Activated CD4-positive, CD25-positive, alpha-beta regulatory T cell treated with anti-CD3 and anti-CD28 coated beads, Interleukin-2, amount 50 U/mL, for 16 hours (primary cell): ENCODE data around the gene FCN2.

Experiments used
- DNase-seq: peaks from one replicate; pipeline ENCODE4 v3.0.0-alpha.2; 2020; ENCODE audit warnings: low read depth, low spot score

The FCN2 gene

GRCh38 chr9:134868751-134869553 lies 11.7 kb upstream of the FCN2 start:
- no peak for DNase-seq

DNA sequence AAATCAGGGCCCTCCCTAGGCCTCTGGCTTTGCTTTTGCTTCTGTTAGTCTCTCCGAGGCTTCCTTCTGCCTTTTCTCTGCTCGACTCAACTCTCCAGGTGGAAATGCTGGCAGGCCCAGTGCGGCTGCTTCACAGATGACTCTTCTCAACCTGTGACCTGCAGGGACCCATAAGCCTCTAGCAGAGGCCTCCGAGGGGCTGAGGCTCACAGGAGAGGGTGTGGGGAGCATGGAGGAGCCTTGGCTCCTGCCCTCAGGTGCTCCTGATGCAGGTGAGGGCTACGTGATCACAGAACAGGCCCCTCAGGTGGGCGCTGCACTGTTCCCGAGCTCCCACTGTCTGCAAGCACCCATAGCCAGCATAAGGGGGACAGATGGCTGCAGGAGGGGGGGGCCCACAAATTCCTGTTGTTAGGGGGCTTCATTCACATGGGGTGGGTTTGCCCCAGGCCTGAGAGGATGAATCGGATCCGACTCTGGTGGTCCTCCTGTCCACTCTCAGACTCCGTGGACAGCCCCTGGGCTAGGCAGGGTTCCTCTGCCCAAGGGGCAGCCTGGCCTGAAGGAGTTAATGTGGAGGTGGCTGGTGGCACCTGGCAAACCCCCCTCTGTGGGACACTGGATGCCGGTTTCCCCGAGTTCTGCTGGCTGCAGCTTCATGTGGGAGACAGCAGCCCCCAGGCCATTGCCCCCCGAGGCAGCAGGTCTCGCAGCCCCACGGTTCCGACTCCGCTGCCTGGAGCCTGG lies 10.9 kb upstream of the FCN2 start:
- DNase-seq, result no peak

DNA sequence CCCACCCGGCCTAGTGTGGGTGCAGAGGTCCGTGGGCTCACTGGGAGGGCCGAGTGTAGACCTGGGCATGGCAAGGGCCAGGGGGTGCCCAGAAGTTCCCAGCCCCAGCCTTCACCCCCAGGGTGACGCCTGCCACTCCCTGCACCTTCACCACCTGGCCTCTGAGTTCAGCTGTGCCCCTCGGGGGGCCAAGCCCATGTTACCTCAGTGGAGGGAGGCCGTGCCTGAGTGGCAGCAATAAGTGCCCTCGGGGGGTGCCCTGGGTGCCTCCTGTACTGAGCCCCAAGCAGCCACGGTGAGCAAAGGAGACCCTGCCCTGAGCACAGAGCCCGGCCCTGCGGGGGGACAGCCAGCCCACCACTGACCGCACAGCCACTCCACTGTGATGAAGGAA lies 10.3 kb upstream of the FCN2 start:
- DNase-seq, result no peak

GRCh38 chr9:134870746-134871662 lies 9.6 kb upstream of the FCN2 start:
- DNase-seq, result no peak

DNA sequence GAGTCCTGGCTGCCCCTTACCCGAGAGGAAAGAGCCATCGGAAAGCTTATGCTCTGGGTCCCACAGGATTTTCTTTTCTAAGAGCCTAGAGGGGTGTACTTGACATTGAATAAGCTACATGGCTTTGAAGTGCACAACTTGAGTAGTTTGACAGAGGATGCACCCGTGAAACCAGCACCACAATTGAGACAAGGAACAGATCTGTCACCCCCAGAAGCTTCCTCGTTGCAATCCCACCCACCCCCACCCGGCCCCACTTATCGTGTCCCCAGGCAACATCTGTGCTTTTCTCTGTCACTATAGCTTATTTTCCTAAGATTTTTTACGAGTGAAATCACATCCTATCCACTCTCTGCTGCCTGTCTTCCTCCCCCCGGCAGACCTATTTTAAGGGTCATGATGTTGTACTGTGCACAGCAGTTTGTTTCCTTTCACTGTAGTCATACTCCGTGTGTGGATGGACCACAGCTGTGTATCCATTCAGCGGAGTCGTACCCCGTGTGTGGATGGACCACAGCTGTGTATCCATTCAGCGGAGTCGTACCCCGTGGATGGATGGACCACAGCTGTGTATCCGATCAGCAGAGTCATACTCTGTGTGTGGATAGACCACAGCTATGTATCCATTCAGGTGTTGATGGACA lies 8.8 kb upstream of the FCN2 start:
- no peak for DNase-seq

- DNase-seq, result no peak
Observed at GRCh38 chr9:134872482-134873231, 8.0 kb upstream of the FCN2 start.

GRCh38 chr9:134875371-134875770 lies 5.2 kb upstream of the FCN2 start:
- DNase-seq, result no peak

GRCh38 chr9:134877541-134877940 lies 3.1 kb upstream of the FCN2 start:
- DNase-seq, result no peak

- no peak for DNase-seq
Observed at GRCh38 chr9:134879664-134880483, 736 bp upstream of the FCN2 start.

DNA sequence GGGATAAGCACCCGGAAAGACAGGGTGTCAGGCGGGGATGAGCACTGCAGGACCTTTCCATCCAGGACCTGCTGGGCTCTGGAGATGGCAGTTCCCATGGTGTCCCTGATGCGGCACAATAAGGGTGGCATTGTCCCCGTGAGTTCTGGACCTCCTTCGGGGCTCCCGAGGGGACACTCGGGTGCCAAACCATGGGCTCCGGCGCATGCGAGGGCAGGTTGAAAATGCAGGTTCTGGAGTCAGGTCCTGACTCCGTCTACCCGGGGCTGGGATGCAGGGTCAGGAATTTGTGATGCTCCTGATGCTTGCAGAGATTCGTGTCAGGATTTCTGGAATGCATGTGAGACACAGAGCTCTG lies 682 bp downstream of the FCN2 start:
- DNase-seq, result no peak

GRCh38 chr9:134882204-134882785 lies 1.7 kb downstream of the FCN2 start:
- DNase-seq, result no peak

DNA sequence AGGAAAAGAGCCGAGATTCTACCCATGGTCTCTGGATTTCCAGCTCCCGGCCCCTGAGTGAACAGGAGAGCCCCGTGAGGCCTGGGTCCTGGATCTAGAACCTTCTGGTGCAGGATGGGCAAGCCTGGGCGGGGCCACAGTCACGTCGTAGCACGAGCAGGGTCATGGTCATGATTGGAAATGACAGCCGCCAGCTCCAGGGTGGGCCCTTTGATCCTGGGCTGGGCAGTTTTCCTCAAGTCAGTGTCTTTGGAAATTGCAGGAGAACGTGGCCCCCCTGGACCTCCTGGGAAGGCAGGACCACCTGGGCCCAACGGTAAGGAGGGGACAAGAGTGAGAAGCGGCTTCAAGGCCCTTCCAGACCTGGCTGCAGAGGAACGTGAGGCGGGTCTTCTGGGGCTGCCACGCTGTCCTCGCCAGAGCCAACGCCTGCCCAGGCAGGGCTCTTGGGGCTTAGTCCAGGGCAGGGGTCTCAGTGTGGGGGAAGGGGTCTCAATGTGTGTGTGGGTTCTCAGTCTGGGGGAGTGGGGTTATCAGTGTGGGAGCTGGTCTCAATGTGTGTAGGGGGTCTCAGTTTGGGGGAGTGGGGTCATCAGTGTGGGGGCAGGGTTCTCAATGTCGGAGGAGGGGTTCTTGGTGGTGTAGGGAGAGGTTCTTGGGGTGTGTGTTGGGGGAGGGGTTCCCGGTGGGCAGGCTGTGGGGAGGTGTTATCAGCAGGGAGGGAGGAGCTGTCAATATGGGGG lies 2.6 kb downstream of the FCN2 start:
- no peak for DNase-seq

DNA sequence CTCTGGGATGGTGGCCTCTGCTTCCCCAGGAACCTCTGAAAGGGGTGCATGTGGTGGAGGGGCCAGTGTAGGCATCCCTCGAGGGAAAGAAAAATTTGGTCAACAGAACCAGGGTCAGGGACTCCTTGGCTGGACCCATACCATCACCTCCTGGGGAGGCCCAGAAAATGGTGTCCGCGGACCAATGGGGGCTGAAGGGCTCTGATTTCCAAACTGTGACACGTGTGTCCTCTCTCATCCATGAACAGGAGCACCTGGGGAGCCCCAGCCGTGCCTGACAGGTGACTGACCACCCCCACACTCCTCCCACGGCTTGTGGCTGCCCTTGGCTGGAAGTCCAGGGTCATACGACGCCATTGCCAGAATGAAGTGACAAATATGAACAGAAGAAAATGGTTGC lies 3.9 kb downstream of the FCN2 start:
- DNase-seq, result no peak

DNA sequence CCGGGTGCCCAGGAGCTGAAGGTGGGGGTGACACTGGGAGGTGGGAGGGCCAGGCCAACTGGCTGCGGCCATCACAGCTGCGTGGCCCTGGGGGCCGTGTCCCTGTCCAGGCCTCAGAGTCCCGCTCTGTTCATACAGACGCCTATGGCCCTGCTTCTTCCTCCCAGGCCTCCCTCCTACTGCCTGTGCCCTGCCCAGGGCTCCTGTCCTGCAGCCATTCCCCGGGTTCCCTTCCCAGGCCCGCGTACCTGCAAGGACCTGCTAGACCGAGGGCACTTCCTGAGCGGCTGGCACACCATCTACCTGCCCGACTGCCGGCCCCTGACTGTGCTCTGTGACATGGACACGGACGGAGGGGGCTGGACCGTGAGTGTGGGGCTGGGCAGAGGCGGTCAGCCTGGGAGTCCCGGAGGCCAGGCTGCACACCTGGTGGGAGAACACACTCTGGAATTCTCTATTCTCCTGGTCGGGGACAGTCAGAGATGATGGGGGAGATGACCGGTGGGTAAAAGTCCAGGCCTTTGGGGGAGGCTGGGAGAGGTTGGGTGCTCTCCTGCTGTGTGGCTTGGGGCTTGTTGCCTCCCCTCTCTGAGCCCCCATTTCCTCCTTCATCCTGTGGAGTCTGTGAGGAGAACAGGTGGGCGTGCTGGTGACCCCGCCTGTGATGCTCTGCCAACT lies 4.5 kb downstream of the FCN2 start:
- DNase-seq, result no peak

DNA sequence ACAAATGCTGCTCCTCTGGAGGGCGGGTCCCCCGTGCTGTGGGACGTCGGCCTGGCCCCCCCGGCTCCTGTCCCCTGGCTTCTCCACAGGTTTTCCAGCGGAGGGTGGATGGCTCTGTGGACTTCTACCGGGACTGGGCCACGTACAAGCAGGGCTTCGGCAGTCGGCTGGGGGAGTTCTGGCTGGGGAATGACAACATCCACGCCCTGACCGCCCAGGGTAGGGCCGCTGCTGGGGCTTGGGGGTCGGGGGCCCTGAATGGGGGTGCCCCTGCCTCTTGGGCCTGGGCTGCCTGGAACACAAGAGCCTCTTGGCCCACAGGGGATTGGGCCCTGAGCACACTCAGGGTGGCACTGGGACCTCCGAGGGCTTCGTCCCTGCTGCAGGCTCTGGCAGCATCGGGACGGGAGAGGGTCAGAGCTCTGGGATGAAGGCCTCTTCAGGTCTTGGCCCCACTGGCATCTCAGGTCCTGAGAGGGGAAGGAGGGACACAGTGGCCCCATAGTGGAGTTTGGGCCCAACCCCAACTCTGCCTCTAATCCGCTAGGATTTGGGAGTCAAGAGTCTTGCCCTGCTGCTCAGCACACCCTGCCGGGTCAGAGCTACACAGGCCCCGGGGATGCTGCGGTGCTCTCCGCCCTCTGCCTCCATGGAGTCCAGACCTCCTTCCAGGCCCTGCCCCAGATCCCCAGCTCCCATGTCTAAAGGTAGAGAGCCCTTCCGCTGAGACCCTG lies 5.2 kb downstream of the FCN2 start:
- DNase-seq, result no peak

GRCh38 chr9:134886413-134886913 lies 5.9 kb downstream of the FCN2 start:
- DNase-seq, result no peak

DNA sequence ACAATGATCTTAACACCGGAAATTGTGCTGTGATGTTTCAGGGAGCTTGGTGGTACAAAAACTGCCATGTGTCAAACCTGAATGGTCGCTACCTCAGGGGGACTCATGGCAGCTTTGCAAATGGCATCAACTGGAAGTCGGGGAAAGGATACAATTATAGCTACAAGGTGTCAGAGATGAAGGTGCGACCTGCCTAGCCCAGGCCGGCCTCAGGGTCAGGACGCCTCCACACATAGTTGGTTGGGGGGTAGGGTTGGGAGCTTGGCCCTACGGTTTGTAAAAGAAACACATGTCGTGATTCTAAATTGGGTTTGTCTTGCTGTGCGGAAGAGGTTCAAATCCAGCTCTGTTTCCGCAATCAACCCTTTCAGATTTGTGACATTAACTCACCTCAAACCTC lies 6.6 kb downstream of the FCN2 start:
- DNase-seq, result no peak
